Stimulated activated CD8-positive, alpha-beta memory T cell treated with anti-CD3 and anti-CD28 coated beads, Interleukin-4, amount 100 ng/mL, for 1 hour (primary cell): ENCODE results near the gene PRDM15.

ENCODE experiments used
- DNase-seq, 2 donors: peaks; one replicate each; pipeline ENCODE4 v3.0.0-alpha.2; 2020; ENCODE audit warnings: low read depth in 2 of 2, low spot score in 1 of 2

Gene PRDM15

DNA sequence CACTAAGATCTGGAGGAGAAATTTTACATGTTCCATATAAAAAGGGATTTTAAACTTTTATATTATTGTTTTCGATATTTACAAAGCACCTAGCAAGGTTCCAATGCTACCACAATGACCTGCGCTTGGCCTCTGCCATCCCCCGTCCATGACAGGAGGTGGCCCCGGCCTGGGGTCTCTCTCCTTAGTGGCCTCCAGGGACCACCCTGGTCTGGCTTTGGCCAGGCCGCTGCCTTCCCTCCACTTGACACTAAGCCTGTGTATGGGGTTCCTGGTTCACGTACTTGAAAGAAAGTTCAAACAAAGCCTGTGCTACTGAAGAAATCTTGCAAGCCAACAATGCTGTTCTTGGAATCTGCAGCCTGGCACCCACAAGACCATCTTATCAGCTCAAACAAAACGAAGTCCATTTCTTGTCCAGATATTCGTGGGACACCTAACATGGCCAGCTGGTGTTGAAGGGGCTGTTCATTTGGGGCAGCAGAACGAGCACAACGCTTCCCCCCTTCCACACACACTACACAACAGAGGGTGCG lies 12.8 kb downstream of the PRDM15 start:
- DNase-seq: no peak

DNA sequence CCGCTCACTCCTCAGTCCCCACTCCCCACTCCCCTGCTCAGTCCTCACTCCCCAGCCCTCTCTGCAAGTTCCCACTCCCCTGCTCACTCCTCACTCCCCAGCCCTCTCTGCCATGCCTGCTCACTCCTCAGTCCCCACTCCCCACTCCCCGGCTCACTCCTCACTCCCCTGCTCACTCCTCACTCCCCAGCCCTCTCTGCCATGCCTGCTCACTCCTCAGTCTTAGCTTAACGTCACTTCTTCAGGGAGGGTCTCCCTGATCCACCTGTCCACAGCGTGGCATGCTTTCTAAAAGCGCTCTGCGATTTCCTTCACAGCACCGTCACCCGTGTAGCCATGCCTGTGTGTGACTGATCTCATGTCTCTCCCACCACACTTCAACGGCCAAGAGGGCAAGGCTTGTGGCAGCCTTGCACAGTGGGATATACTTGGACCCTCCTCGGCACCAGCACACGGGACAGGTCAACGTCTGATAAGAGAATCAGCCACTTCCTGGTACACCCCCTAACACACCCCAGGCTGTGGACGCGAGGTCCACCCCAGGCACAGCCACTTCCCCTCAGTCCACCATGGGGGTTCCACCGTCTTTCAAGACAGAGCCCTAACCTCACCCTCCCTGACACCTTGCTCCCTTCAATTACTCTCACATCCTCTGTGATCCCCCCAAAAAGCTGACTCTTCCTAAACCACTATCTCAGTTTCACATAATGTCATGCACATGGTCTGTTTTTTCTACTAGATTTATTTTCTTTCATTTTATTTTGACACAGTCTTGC lies 14.0 kb downstream of the PRDM15 start:
- no peak for DNase-seq

DNA sequence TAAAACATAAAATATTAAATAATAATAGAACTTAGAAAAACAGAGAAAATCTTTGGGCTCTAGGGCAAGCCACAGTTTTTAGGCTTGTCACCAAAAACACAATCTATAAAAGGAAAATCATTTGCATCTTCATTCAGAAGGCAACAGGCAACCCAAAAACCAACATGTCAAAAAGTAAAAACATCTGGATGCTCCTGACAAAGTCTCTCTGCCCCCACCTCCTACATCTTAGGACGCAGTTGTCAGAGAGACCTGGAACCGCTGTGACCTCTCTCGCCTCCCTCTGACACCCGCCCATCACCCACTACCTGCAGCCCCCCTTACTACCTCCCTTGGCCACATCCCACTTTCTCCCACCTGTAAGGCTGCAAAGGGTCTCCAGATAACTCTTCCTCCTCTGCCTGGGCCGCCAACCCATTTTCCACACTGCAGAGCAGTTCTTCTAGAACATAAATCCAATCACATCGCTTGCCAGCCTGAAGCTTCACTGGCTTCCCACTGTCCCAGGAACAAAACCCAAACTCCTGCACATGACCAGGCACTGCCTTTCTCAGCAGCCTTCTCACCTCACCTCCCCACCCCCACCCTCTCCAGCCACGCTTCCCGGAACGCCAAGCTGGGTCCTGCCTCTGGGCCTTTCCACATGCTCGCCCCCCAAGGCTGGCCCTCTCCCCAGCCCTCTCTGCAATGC lies 14.7 kb downstream of the PRDM15 start:
- no peak for DNase-seq

DNA sequence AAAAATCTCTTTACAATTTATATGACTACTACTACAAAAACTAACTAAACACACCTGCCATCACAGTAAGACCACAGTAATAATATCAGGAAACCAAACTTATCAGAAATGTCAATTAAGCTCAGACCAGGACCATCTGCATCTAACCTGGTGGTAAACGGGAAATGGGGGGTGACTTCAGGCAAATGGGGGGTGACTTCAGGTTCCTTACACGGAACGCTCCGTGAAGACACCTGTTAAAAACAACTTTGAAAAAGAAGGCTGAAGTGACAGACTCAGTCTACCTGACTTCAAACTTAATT lies 15.8 kb downstream of the PRDM15 start:
- no peak for DNase-seq

DNA sequence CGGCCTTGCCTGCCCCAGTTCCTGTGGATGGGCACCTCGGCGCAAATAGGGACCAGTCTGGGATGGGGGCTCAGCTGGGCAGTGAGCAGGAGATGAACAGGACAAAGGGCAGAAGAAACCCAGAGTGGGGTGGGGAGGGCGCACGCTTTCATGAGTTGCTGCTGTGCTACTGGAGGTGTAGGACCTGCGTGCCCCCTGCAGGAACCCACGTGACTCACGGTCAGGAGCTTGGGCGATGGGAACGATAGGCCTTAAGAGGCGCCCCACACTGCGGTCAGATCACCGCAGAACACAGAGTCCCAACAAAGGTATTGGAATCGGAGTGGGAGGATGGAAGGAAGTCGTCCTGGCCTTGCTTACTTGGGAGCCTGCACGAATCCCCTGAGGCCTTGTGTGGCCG lies 17.2 kb downstream of the PRDM15 start:
- DNase-seq: no peak

DNA sequence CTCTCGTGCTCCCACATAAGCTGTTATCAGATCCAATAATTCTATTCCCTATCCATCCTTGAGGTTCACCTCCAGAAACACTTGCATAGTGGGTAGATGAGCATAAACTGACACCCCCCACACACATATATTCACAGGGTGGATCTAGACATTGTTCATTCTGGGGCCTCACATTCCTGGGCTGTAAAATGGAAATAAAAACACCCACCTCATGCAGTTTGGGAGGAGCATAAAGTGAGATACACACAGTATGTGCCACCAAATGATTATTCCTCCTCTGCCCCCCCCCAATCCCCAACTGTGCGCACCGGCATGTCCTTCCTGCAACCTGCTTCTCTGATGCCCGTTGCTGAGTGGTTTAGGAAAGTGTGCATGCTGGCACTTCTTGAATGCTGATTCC lies 17.9 kb downstream of the PRDM15 start:
- no peak for DNase-seq

DNA sequence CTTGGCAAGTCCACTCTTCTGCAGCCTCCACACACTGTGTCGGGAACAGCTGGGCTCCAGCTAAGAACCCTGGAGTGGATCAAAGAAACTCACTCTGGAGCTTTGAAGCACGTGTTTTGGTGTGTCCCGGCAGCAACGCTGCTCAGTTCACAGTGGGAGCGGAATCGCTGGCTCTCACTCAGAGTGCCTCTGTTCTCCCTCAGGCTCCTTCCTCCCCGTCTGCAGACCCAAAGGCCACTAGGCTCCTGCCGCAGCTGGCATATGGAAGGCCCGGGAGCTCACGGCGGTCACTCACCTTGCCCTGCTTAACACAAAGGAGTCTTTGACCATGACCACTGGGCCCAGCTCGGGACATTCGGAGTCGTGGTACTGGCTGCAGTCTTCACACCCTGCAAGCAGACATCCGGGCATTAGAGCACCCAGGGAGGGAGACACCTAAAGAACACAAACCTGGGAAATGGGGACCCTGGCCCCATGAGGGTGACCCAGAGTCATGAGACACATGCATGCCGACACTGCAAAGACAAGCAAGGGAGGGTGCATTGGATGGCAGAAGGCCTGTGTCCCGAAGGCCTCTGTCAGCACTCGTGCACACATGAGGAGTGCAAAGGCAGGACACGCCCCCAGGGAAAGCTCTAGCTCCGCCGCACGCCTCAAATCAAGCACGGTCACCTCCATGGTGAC lies 19.7 kb downstream of the PRDM15 start:
- no peak for DNase-seq

DNA sequence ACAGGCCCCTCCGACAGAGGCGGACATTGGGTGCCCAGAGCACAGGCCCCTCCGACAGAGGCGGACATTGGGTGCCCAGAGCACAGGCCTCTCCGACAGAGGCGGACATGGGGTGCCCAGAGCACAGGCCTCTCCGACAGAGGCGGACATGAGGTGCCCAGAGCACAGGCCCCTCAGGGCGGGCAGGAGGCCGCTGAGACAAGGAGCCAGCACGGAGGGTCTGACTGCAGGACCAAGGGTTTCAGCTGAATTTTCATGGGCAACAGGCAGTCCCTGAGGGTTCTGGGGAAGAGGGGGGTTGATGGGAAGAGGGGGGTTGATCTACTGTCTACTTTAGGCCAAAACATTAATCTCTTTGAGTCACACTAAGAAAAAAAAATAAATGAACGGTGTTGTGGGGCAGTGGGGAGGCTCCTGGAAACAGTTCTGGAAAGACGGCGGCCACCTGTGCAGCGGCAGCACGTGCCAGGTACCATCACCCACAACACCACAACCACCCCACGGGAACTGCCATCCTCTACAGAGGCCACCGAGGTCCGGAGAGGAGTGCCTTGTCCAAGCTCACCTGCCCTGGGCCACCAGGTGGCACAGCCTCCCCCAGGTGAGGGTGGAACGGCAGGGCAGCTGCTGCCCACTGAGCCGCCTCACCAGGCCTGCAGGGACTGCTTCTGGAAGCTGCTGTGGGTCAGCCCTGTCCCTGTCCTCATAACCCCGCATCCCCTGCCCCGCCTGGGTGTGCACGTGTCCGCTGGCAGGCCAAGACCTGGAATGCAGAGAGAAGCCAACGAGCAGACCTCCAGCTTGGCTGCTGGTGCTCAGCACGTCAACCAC lies 20.5 kb downstream of the PRDM15 start:
- DNase-seq: no peak

DNA sequence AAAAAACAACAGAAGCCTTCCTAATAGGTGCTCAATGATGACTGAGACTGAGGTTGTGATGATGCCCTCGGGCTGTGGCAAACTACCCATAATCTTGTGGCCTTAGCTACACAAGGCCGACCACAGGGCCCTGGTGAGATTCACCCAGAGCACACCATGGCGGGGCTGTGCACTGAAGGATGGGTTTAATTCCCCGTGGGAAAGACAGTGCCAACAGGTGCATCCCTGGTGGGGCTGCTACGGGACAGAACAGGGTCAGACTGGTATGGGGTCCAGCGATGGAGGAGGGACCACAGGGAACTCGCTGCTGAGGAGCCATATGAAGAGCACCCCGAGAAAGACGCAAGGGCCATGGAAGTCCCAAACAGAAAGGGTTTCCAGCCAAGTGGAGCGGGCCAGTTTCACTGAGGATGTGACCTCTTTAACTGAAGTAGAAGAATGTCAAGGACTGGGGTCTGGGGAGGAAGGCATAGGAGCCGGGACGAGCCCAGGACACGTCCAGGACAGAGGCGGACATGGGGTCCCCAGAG lies 21.3 kb downstream of the PRDM15 start:
- no peak for DNase-seq

DNA sequence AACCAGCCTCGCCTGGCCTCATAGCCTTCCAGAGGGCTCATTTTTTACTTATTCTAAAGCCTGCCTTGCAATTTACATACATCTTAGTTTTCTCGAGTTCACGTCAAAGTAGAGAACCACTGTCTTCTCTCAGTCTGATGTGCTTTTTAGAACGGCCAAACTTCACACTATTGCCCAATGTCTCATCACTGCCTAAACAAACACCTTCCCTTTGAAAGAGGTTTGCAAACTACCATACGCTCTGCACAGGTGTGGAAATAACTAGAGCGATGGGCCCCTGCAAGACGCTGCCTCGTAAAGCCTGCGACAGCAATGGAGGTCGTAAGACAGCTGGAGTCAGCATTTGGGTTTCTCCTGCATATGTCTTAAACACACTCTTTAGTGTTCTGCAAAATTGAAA lies 22.6 kb downstream of the PRDM15 start:
- DNase-seq: no peak

DNA sequence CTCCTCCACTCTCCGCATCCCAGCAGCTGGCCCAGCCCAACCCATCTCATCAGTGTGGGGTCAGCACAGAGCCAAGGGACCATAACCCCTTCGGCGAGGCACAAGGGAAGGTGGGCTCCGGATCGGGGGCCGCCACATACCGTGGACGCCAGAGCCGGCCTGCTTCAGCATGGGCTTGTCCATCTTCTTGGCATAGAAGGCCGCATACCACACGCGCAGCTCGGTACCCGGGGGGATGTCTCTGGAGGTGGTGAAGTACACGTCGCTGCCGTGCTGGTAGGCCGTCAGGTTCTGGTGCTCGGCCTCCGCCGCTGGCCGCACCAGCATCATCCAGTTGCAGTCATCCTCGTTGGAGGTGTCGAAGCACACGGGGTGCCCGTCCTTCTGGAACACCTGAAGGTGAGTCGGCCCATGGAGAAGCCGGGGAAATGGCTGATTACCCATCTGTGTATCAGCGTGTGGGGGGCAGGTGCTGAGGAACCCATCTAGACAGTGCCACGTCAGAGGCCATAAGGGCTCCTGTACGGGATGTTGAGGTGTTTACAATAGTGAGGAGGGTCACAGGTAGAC lies 24.6 kb downstream of the PRDM15 start:
- DNase-seq: no peak

DNA sequence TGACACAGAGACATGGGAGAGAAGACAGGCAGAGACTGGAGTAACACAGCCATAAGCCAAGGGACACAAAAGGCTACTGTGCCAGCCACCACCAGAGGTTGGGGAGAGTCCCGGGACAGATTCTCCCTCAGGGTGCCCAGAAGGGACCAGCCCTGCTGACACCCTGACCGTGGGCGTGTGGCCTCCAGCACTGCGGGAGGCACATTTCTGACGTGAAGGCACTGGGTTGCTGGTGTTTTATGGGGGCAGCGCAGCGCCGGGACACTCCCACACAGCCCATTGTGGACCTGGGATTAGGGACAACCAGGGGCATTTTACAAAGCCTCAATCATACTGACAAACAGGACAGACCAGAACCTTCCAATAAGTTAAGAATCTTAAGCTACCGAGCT lies 26.2 kb downstream of the PRDM15 start:
- no peak for DNase-seq

DNA sequence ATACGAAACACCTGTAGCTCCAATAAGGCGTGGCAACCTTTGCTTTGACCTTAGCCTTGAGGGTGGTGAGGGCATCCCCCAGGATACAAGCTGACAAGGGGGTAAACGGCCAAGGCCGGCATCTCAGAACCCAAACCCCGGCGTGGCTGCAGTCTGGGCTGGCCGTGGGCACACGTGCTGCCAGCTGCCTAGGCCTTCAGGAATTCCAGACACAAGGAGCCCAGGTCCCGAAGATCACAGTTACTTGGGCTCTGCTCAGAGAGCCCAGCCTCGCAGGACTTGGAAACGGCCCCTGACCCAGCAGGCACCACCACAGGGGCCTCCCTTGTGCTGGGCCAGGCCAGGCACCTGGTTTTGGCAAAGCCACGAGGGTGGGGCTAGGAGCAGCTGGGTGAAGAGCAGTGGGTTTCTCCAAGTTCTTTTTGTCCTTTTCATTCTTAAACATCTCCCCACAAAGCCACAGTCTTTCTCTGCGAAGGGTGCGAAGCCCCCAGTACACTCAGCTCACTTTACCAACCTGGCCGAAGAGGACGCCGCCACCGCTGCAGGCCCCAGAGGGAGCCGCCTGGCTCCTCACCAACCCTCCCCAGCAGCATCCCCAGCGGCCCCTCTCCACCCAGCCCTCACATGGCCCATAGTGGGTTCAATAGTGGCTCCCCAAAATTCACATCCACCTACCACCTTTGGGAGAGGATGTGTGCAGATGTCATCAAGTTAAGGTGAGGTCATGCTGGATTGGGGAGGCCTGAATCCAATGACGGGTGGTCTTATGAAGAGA lies 26.8 kb downstream of the PRDM15 start:
- no peak for DNase-seq

DNA sequence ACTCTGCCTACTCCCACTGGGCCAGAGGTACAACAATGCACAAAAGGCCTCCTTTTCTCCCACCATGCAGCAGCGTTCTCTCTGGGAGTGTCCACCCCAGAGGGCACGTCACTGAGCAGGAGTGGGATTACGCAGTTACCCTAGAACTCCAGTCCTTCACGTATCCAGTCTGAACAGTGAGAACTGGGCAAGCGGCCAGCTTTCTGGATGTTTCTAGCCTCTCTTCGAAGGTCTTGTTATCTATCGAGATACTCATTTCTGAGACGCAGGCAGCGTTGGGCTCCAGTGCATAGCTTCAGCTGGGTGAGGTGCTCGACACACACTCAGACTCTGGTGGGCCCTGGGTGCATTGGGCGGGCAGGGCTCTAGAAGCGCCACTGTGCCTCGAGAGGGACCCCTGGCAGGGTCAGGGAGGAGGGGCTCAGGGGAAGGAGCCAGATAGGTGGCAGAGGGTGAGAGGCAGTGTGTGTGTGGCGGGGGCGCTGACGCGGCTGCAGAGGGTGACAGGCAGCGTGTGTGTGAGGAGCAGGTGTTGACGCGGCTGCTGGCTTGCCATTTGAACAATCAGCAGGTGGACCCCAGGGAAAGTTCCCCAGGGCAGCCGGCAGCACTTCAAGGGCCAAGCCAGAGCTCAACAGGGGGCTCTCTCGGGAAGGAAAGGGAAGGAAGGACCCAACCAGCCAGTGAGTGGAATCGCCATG lies 27.9 kb downstream of the PRDM15 start:
- no peak for DNase-seq

DNA sequence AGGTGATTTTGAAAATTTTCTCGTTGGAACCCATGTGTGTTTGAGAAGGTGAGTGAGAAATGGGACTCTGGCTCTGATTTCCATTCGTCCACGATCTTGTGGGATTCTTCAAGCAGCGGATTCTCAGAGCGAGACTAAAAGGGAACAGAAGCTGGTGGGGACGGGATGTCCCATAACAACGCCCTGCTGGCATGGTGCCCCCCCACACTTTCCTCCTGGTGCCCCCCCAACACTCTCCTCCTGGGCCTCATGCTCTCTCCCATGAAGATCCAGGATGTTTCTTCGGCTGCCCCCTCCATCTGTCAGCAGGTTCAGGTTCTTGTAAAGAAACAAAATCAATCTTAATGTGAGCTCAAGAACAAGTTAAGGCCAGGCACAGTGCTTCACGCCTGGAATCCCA lies 29.1 kb downstream of the PRDM15 start:
- no peak for DNase-seq

DNA sequence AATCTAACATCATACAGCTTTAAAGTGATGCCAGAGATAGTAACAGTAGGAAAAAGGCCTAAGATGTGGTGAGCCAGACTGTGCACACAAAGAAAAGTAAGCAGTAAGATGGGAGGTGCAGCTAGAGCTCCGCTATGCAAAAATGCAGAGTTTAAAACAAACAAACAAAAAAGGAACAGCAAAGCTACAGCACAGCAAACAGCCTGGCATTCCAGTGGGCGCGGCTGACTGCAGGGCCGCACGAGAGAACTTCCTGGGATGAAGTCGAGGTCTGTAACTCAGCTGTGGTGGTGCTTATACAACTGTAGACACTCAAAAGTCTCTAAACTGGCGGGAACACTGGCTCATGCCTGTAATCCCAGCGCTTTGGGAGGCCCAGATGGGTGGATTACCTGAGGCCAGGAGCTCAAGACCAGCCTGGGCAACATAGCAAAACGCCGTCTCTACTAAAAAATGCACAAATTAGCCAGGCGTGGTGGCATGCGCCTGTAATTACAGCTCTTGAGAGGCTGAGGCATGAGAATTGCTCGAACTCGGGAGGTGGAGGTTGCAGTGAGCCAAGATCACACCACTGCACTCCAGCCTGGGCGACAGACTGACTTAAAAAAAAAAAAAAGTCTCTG lies 30.1 kb downstream of the PRDM15 start:
- no peak for DNase-seq

DNA sequence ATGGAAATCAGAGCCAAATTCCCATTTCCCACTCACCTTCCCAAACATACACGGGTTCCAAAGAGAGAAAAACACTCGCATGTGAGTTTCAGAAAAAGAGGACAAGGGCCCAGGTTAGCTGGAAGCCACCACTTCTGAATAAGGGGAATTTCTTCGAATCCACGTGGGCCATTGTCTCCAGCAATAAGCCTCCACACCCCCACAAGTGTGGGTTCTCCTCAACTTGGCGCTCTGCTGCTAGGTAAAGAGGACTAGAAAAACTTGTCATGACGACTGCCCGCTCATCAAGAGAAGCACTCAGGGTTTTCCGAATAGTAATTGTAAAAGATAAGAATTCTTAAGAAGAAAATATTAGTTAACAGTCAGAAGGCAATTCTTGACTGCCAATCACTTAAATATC lies 30.6 kb downstream of the PRDM15 start:
- DNase-seq: no peak

DNA sequence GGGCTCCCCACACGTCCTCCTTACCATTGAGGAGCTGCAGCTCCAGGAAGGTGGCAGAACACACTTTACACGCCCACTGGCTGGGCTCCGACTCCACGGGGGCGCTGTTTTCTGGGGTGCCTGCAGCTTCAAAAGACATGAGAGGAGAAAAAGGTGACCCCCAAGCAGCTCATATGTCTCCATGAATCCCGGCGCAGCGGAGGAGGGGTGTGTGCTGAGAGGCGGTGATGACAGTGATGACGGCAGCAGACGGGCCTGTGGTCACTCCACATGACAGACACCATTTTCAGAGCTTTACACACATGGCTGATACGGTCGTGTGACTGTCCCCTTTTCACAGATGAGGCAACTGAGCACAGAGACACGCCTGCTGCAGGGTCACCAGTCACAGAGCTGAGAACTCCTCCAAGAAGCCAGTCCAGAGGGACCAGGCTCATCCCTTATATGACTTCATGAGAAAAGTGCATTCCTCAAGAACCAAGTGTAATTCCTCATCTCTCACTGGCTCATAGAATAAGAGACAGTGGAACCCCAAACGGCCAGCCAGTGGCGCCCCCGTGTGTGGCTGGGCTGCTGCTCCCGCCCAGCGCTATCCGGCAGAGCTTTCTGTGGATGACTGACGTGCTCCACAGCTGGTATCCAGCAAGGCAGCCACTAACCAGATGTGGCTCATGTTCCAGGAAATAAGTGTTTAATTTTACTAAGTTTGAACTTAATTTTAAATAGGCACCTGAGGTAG lies 31.9 kb downstream of the PRDM15 start:
- DNase-seq: no peak
